IMR-90 (cell line): ENCODE data around the gene ATP5ME. TPM values are rescaled to one million over a fixed set of nuclear protein-coding genes. Genes with fewer than 3 reads are reported as not detected.

Source experiments
- ATAC-seq: fragments of 200-7000 bp; cut with Tn5 transposase; 2 replicates; pipeline ENCODE4 v1.9.1; 2020; ENCODE audit warnings: low read depth, mild to moderate bottlenecking, moderate library complexity
- BruUV-seq: library from RNA; stranded (reverse); fragments of 400-500 nt; replicated peaks from 2 replicates; lab custom pipeline; 2021; lab: Mats Ljungman, UMichigan
- CTCF ChIA-PET: fragments of 300-600 bp; formaldehyde crosslinking; extraction: SDS; loops from one replicate; lab custom pipeline; 2021; ENCODE audit warnings: antibody characterized with exemption; lab: Yijun Ruan, JAX
- POLR2A ChIA-PET: fragments of 300-600 bp; sonication (Branson Sonifier 250); formaldehyde crosslinking; loops from one replicate; lab custom pipeline; 2022; ENCODE audit warnings: antibody characterized with exemption; ENCODE audit not compliant: unreplicated experiment; lab: Charles Lee
- DNase-seq: peaks from one replicate; pipeline ENCODE4 v3.0.0; 2013
- H2AFZ ChIP-seq: replicated peaks from 2 replicates; pipeline ENCODE3; 2013; ENCODE audit warnings: low read length, mild to moderate bottlenecking; ENCODE audit not compliant: poor library complexity
- H2AK5ac ChIP-seq: 2 replicates; pipeline ENCODE4 v1.6.1; 2013; ENCODE audit warnings: low read depth, low read length, inconsistent platforms
- H2AK9ac ChIP-seq: replicated peaks from 2 replicates; pipeline ENCODE3; 2013; ENCODE audit warnings: mild to moderate bottlenecking, low read depth, low read length, moderate library complexity; ENCODE audit not compliant: poor library complexity
- H2BK120ac ChIP-seq: 2 replicates; pipeline ENCODE4 v1.6.1; 2013; ENCODE audit warnings: low read depth, low read length, inconsistent platforms
- H2BK15ac ChIP-seq: 3 replicates; pipeline ENCODE4 v1.6.1; 2013; ENCODE audit warnings: low read depth, low read length, inconsistent platforms
- H2BK20ac ChIP-seq: 2 replicates; pipeline ENCODE4 v1.6.1; 2013; ENCODE audit warnings: low read depth, mild to moderate bottlenecking, inconsistent platforms, low read length, moderate library complexity
- H2BK5ac ChIP-seq: 2 replicates; pipeline ENCODE4 v1.6.1; 2013; ENCODE audit warnings: mild to moderate bottlenecking, low read depth, low read length, inconsistent platforms; ENCODE audit not compliant: poor library complexity, severe bottlenecking
- H3K14ac ChIP-seq: replicated peaks from 2 replicates; pipeline ENCODE4 v1.6.1; 2013; ENCODE audit warnings: low read depth, low read length, inconsistent platforms
- H3K18ac ChIP-seq: 2 replicates; pipeline ENCODE4 v1.6.1; 2013; ENCODE audit warnings: low read depth, low read length, control low read depth
- H3K23ac ChIP-seq: 2 replicates; pipeline ENCODE4 v1.6.1; 2013; ENCODE audit warnings: low read depth, low read length, inconsistent platforms
- H3K27ac ChIP-seq: 2 replicates; pipeline ENCODE4 v1.5.1; 2013; ENCODE audit warnings: mild to moderate bottlenecking, control low read depth, low read length; ENCODE audit not compliant: insufficient read depth
- H3K27me3 ChIP-seq: 2 replicates; pipeline ENCODE4 v1.6.1; 2013; ENCODE audit warnings: low read length; ENCODE audit not compliant: control insufficient read depth, insufficient read depth
- H3K36me3 ChIP-seq: 2 replicates; pipeline ENCODE4 v1.6.1; 2013; ENCODE audit warnings: low read length, mixed read lengths; ENCODE audit not compliant: control insufficient read depth, insufficient read depth
- H3K4ac ChIP-seq: 2 replicates; pipeline ENCODE4 v1.6.1; 2013; ENCODE audit warnings: low read depth, low read length, inconsistent platforms
- H3K4me1 ChIP-seq: 2 replicates; pipeline ENCODE4 v1.6.1; 2013; ENCODE audit warnings: low read length, mixed read lengths; ENCODE audit not compliant: control insufficient read depth, insufficient read depth
- H3K4me2 ChIP-seq: 2 replicates; pipeline ENCODE4 v1.6.1; 2013; ENCODE audit warnings: low read depth, mild to moderate bottlenecking, control low read depth, low read length, moderate library complexity
- H3K4me3 ChIP-seq: 2 replicates; pipeline ENCODE4 v1.5.1; 2013; ENCODE audit warnings: low read depth, mild to moderate bottlenecking, control low read depth, low read length, moderate library complexity; ENCODE audit not compliant: insufficient read depth
- H3K56ac ChIP-seq: 2 replicates; pipeline ENCODE4 v1.6.1; 2013; ENCODE audit warnings: low read length, inconsistent platforms; ENCODE audit not compliant: insufficient read depth; ENCODE audit errors: extremely low read depth
- H3K79me1 ChIP-seq, 2 experiments: 2 replicates each; pipeline ENCODE4 v1.6.1; 2013; ENCODE audit warnings: low read length in 2 of 2, inconsistent platforms in 1 of 2, low read depth in 1 of 2
- H3K9ac ChIP-seq: 2 replicates; pipeline ENCODE4 v1.6.1; 2013; ENCODE audit warnings: low read depth, low read length, control low read depth
- H3K9me1 ChIP-seq: 2 replicates; pipeline ENCODE4 v1.6.1; 2013; ENCODE audit warnings: low read length, inconsistent platforms; ENCODE audit not compliant: insufficient read depth
- H3K9me3 ChIP-seq: 2 replicates; pipeline ENCODE4 v1.6.1; 2013; ENCODE audit warnings: low read length; ENCODE audit not compliant: control insufficient read depth, insufficient read depth
- H4K20me1 ChIP-seq: 2 replicates; pipeline ENCODE4 v1.6.1; 2013; ENCODE audit warnings: low read length, inconsistent platforms; ENCODE audit not compliant: insufficient read depth
- H4K5ac ChIP-seq: 2 replicates; pipeline ENCODE4 v1.6.1; 2013; ENCODE audit warnings: mild to moderate bottlenecking, low read depth, low read length, control low read depth
- H4K8ac ChIP-seq, 2 experiments: 2 replicates each; pipeline ENCODE4 v1.6.1; 2013; ENCODE audit warnings: low read depth in 2 of 2, low read length in 2 of 2, control low read depth in 1 of 2, inconsistent platforms in 1 of 2
- H4K91ac ChIP-seq: 2 replicates; pipeline ENCODE4 v1.6.1; 2013; ENCODE audit warnings: low read depth, low read length, inconsistent platforms; ENCODE audit not compliant: insufficient read depth
- BHLHE40 ChIP-seq: fragments of 150-350 bp; IDR thresholded peaks from 2 replicates; pipeline ENCODE4 v1.6.1; 2016; ENCODE audit warnings: mild to moderate bottlenecking, low read depth, low read length
- CEBPB ChIP-seq: IDR thresholded peaks from 2 replicates; pipeline ENCODE4 v1.6.1; 2012; ENCODE audit warnings: low read depth, low read length, improper control_type of control experiment
- CHD1 ChIP-seq: IDR thresholded peaks from 2 replicates; pipeline ENCODE4 v1.6.1; 2012; ENCODE audit warnings: low read depth, low read length, improper control_type of control experiment
- CTCF ChIP-seq: conservative IDR thresholded peaks from 2 replicates; pipeline ENCODE4 v1.5.1; 2012; ENCODE audit warnings: mild to moderate bottlenecking, low read depth, low read length, improper control_type of control experiment
- ELK1 ChIP-seq: fragments of 150-350 bp; IDR thresholded peaks from 2 replicates; pipeline ENCODE4 v1.6.1; 2016; ENCODE audit warnings: low read depth, mild to moderate bottlenecking, low read length, moderate library complexity, borderline replicate concordance
- FOS ChIP-seq: fragments of 150-350 bp; IDR thresholded peaks from 2 replicates; pipeline ENCODE4 v1.6.1; 2016; ENCODE audit warnings: low read depth, low read length
- MAFK ChIP-seq: IDR thresholded peaks from 2 replicates; pipeline ENCODE4 v1.6.1; 2012; ENCODE audit warnings: low read depth, low read length, improper control_type of control experiment
- MAZ ChIP-seq: IDR thresholded peaks from 2 replicates; pipeline ENCODE4 v1.6.1; 2012; ENCODE audit warnings: low read depth, mild to moderate bottlenecking, low read length, improper control_type of control experiment, moderate library complexity, borderline replicate concordance
- MXI1 ChIP-seq: IDR thresholded peaks from 2 replicates; pipeline ENCODE4 v1.6.1; 2012; ENCODE audit warnings: low read depth, mild to moderate bottlenecking, low read length, moderate library complexity, borderline replicate concordance
- NFE2L2 ChIP-seq: fragments of 150-350 bp; IDR thresholded peaks from 2 replicates; pipeline ENCODE4 v1.6.1; 2016; ENCODE audit warnings: low read depth, mild to moderate bottlenecking, low read length
- POLR2A ChIP-seq: IDR thresholded peaks from 2 replicates; pipeline ENCODE4 v1.6.1; 2012; ENCODE audit warnings: mild to moderate bottlenecking, low read depth, low read length
- RAD21 ChIP-seq: IDR thresholded peaks from 2 replicates; pipeline ENCODE4 v1.6.1; 2012; ENCODE audit warnings: low read length, improper control_type of control experiment
- RCOR1 ChIP-seq: IDR thresholded peaks from 2 replicates; pipeline ENCODE4 v1.6.1; 2012; ENCODE audit warnings: mild to moderate bottlenecking, low read length, improper control_type of control experiment; ENCODE audit not compliant: insufficient replicate concordance
- RFX5 ChIP-seq: IDR thresholded peaks from 2 replicates; pipeline ENCODE4 v1.8.0; 2012; ENCODE audit warnings: low read depth, mild to moderate bottlenecking, low read length, moderate library complexity
- SMC3 ChIP-seq: fragments of 150-350 bp; IDR thresholded peaks from 2 replicates; pipeline ENCODE4 v1.6.1; 2016; ENCODE audit warnings: low read depth, mild to moderate bottlenecking, antibody characterized with exemption, low read length, moderate library complexity
- USF2 ChIP-seq: fragments of 150-350 bp; IDR thresholded peaks from 2 replicates; pipeline ENCODE4 v1.6.1; 2017; ENCODE audit warnings: mild to moderate bottlenecking, antibody characterized with exemption, low read length, low read depth
- WGBS, 2 experiments: methylation state at CpG; one replicate each; pipeline versions ENCODE4 v1.1.5 to v1.1.7; 2013; ENCODE audit warnings: missing lambda C conversion rate in 2 of 2; ENCODE audit not compliant: insufficient read length in 1 of 2; ENCODE audit errors: extremely low coverage in 2 of 2; 5-methylcytosine and 5-hydroxymethylcytosine counted together
- dilution Hi-C: fragments of 300-500 bp; cut with HindIII; formaldehyde crosslinking; loops from one replicate; pipeline ENCODE4 v1.14.3; 2018; ENCODE audit warnings: low sequenced_read_pairs; ENCODE audit not compliant: unreplicated experiment
- in situ Hi-C: fragments of 300-500 bp; cut with MboI; formaldehyde crosslinking; loops from 3 replicates; pipeline ENCODE4 v1.14.3; 2019; ENCODE audit warnings: low sequenced_read_pairs, inconsistent platforms, mixed read lengths
- intact Hi-C: fragments of 100-400 bp; cut with micrococcal nuclease; formaldehyde crosslinking; loops from 2 replicates; pipeline ENCODE4 v1.10.0; 2022
- polyA plus RNA-seq, 3 experiments: library from polyadenylated mRNA; depleted of rRNA; stranded (reverse); fragments of >200 nt; gene quantifications; 2 replicates each; pipeline ENCODE4 v1.2.3, GENCODE V29; 2012; ENCODE audit warnings: low replicate concordance in 1 of 3
- total RNA-seq: library from RNA; depleted of rRNA; stranded (reverse); fragments of >200 nt; gene quantifications from 2 replicates; pipeline ENCODE4 v1.2.3, GENCODE V29; 2012

Gene ATP5ME
- total and polyA plus RNA-seq, 2 of the 4 experiments (the other 2 are of a cell fraction): 39.3 to 603 TPM

GRCh38 chr4:709348-709747, 35.3 kb upstream of the ATP5ME start:
- peaks cover 14% of the 10 kb centered on the region; the same call in 1 of the 2 replicates for H3K4me1 ChIP-seq
- 100% methylated on average over 2 of the region's 6 CpGs; no CpG with 5 or more reads in 1 of the 2 experiments for WGBS, 2 experiments
- H2BK20ac ChIP-seq: no peak overlapping the region
- no peak overlapping the region for H3K56ac ChIP-seq
- peaks cover 15 to 44% of the 10 kb centered on the region in 2 experiments; a peak in 3 of 4 replicates for H3K79me1 ChIP-seq
- no peak overlapping the region for H3K23ac ChIP-seq
- no peak overlapping the region for H3K4me2 ChIP-seq
- no TSS peak for BruUV-seq
- H4K8ac ChIP-seq: no peak overlapping the region
- H3K9me3 ChIP-seq: no peaks in the 10 kb centered on the region
- no peaks in the 10 kb centered on the region for H3K27me3 ChIP-seq
- H4K5ac ChIP-seq: no peak overlapping the region
- H3K27ac ChIP-seq: no peak overlapping the region
- peaks cover 12% of the 10 kb centered on the region for H3K36me3 ChIP-seq
- H2BK5ac ChIP-seq: no peak overlapping the region
- H2AK9ac ChIP-seq: no peak overlapping the region
- no peak overlapping the region for H2BK15ac ChIP-seq
- dilution Hi-C loops: no loop called here
- H4K91ac ChIP-seq: no peak overlapping the region
- no peak overlapping the region for H3K4ac ChIP-seq
- H3K14ac ChIP-seq: no peak overlapping the region
- TF ChIP-seq NFE2L2: no peak
- no peak for TF ChIP-seq MXI1
- TF ChIP-seq POLR2A: no peak
- no peak for TF ChIP-seq CTCF
- no peak for TF ChIP-seq CHD1
- TF ChIP-seq BHLHE40: no peak
- TF ChIP-seq MAZ: no peak
- TF ChIP-seq RAD21: no peak
- TF ChIP-seq SMC3: no peak
- TF ChIP-seq ELK1: no peak
- TF ChIP-seq CEBPB: no peak
- no peak for TF ChIP-seq FOS
- no peak for TF ChIP-seq USF2
- no peak for TF ChIP-seq MAFK
- no peak for TF ChIP-seq RCOR1
- TF ChIP-seq RFX5: no peak
- H3K4me3 ChIP-seq: no peak overlapping the region
- H3K9ac ChIP-seq: no peak overlapping the region
- no peak overlapping the region for H2AK5ac ChIP-seq
- in situ Hi-C loops: no loop called here
- DNase-seq: no peak
- H3K18ac ChIP-seq: no peak overlapping the region
- no peak overlapping the region for H2BK120ac ChIP-seq
- no peak overlapping the region for H2AFZ ChIP-seq
- POLR2A ChIA-PET: interaction anchor here (0.5 kb wide), 1 partner anchor 268 kb away, joined by 5 read pairs; no protein-coding TSS in a partner anchor
- intact Hi-C loops: no loop called here
- CTCF ChIA-PET: interaction anchor here (1.1 kb wide), 1 partner anchor 28 kb away, joined by 3 read pairs; no protein-coding TSS in a partner anchor
- ATAC-seq: no peak
- peaks cover 14% of the 10 kb centered on the region for H3K9me1 ChIP-seq
- peaks cover 58% of the 10 kb centered on the region for H4K20me1 ChIP-seq
